GM23248 (cell line): ENCODE measurements around the gene CAMK2D.

Experiments used
- EZH2 ChIP-seq: fragments of 200-600 bp; sonication (generic); IDR thresholded peaks from 2 replicates; pipeline ENCODE4 v1.6.1; 2018; ENCODE audit warnings: antibody characterized with exemption, mild to moderate bottlenecking; ENCODE audit not compliant: insufficient read depth, poor library complexity, severe bottlenecking
- EZH2phosphoT487 ChIP-seq: fragments of 200-600 bp; sonication (generic); IDR thresholded peaks from 2 replicates; pipeline ENCODE4 v1.6.1; 2018; ENCODE audit warnings: antibody characterized with exemption, moderate library complexity, mild to moderate bottlenecking, low read depth; ENCODE audit not compliant: insufficient read depth

GRCh38 chr4:113478032-113478431 lies 283.5 kb downstream of the CAMK2D start:
- no peak for TF ChIP-seq EZH2
- no peak for TF ChIP-seq EZH2phosphoT487
